ENCODE results near the gene TAPBPL. TPM values are rescaled to one million over a fixed set of nuclear protein-coding genes. Genes with fewer than 3 reads are reported as not detected.

Gene TAPBPL
- 10 to 100 TPM; 31.2 to 32.5 TPM for total RNA-seq

- Mint-ChIP-seq H3K27me3 (ENCODE audit: low read depth) (no peaks in the 10 kb centered on the region), H3K9me3 (ENCODE audit: insufficient read depth) (no peaks in the 10 kb centered on the region), H3K27ac (peak within 1 kb of the TSS; percentile 99), H3K36me3 (ENCODE audit: low read depth) (peaks cover 84% of the 10 kb centered on the region), H3K4me3 (peak within 1 kb of the TSS; percentile 99), H3K4me1 (ENCODE audit: low read depth) (peaks cover 78% of the 10 kb centered on the region)
- peak; percentile 88 for DNase-seq
- ChIA-PET CTCF (interaction anchor here (0.5 to 4.1 kb wide), 14 partner anchors 8 to 129 kb away, joined by 3 to 52 read pairs (median 4); partner anchors contain the start of gene MRPL51), POLR2A (interaction anchor here (0.7 to 5.3 kb wide), 11 partner anchors 10 to 116 kb away, joined by 3 to 103 read pairs (median 15); partner anchors contain the start of genes MRPL51 and VAMP1)
- ATAC-seq, result peak; percentile 85
Observed at GRCh38 chr12:6451348-6452244, at the start of gene TAPBPL. Gene TAPBPL (plus strand): TSS chr12:6452042. CDS start chr12:6452249, 207 bp downstream.

GRCh38 chr12:6404390-6404789, 47.5 kb upstream of the TAPBPL start:
- CTCF ChIA-PET, result interaction anchor here (1.3 kb wide), 1 partner anchor 61 kb away, joined by 3 read pairs; no protein-coding TSS in a partner anchor
- H3K27ac Mint-ChIP-seq, result no peak overlapping the region
- H3K36me3 Mint-ChIP-seq (ENCODE audit: low read depth), result no peaks in the 10 kb centered on the region
- POLR2A ChIA-PET, result interaction anchor here (0.6 kb wide), 1 partner anchor 65 kb away, joined by 3 read pairs; no protein-coding TSS in a partner anchor
- peaks cover 3% of the 10 kb centered on the region for H3K4me1 Mint-ChIP-seq (ENCODE audit: low read depth)
- DNase-seq (no peak), ATAC-seq (no peak)
- H3K9me3 Mint-ChIP-seq (ENCODE audit: insufficient read depth), result no peaks in the 10 kb centered on the region
- peaks cover 14% of the 10 kb centered on the region for H3K27me3 Mint-ChIP-seq (ENCODE audit: low read depth)
- H3K4me3 Mint-ChIP-seq, result no peak overlapping the region

DNA sequence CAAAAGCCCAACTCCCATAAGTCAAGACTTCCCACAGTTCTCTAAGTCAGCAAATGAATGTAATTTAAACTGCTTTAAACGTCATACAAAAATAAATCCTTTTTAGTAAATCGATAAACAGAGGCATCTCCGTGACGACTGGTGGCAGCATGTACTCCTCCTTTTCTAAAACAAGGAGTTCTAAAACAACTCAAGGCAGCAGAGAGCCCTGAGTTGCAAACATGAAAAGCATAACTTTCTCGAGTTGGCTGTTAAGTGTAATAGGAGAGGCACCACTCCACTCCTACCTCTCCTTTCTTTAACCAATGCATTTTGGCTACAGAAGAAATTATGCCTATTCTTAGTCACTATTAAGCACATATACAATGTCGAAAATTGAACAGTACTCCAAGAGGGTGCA, 45.9 kb upstream of the TAPBPL start:
- Mint-ChIP-seq H3K4me1 (ENCODE audit: low read depth) (peaks cover 3% of the 10 kb centered on the region), H3K27ac (no peak overlapping the region), H3K4me3 (no peak overlapping the region), H3K36me3 (ENCODE audit: low read depth) (no peaks in the 10 kb centered on the region), H3K9me3 (ENCODE audit: insufficient read depth) (no peaks in the 10 kb centered on the region), H3K27me3 (ENCODE audit: low read depth) (peaks cover 14% of the 10 kb centered on the region)
- CTCF ChIA-PET, result no interaction called here
- DNase-seq (no peak), ATAC-seq (no peak)
- POLR2A ChIA-PET, result no interaction called here

DNA sequence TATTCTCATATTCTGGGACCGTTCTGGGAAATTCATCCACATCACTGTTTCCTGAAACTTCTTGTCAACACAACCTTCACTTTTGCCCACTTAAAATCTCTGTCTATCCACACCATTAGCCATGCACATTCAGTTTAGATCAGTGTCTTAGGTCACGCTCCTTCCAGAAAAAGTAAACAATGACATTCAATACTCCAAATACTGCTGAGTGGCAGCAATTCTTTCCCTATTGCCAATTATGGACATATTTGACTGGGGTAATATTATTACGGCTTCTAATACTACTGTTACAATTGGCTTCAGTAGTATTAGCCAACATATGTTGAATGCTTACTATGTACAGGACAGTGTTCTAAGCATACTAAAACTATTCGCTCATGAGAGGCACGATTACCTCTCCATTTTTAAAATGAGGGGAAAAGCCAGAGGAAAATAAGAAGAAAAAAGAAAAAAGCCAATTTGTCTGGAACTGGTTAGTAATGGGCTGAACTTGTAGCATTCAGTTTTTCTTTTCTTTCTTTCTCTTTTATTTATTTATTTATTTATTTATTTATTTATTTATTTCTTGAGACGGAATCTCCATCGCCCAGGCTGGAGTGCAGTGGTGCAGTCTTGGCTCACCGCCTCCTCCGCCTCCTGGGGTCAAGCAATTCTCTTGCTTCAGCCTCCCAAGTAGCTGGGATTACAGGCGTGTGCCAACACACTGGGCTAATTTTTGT, 44.4 kb upstream of the TAPBPL start:
- DNase-seq, result no peak
- Mint-ChIP-seq H3K4me3 (no peak overlapping the region), H3K27me3 (ENCODE audit: low read depth) (peaks cover 15% of the 10 kb centered on the region), H3K9me3 (ENCODE audit: insufficient read depth) (no peaks in the 10 kb centered on the region), H3K4me1 (ENCODE audit: low read depth) (peaks cover 3% of the 10 kb centered on the region), H3K36me3 (ENCODE audit: low read depth) (no peaks in the 10 kb centered on the region), H3K27ac (no peak overlapping the region)
- CTCF ChIA-PET, result no interaction called here
- no peak for ATAC-seq
- POLR2A ChIA-PET, result no interaction called here

GRCh38 chr12:6416596-6416995, 35.2 kb upstream of the TAPBPL start:
- Mint-ChIP-seq H3K4me3 (no peak overlapping the region), H3K36me3 (ENCODE audit: low read depth) (no peaks in the 10 kb centered on the region), H3K4me1 (ENCODE audit: low read depth) (peaks cover 21% of the 10 kb centered on the region), H3K27me3 (ENCODE audit: low read depth) (peaks cover 2% of the 10 kb centered on the region), H3K9me3 (ENCODE audit: insufficient read depth) (no peaks in the 10 kb centered on the region), H3K27ac (no peak overlapping the region)
- ATAC-seq (no peak), DNase-seq (no peak)
- ChIA-PET POLR2A (no interaction called here), CTCF (interaction anchor here (1.0 to 2.6 kb wide), 3 partner anchors 49 to 121 kb away, joined by 3 to 15 read pairs (median 7); no protein-coding TSS in a partner anchor)

- Mint-ChIP-seq H3K9me3 (ENCODE audit: insufficient read depth) (no peaks in the 10 kb centered on the region), H3K27me3 (ENCODE audit: low read depth) (peaks cover 2% of the 10 kb centered on the region), H3K36me3 (ENCODE audit: low read depth) (no peaks in the 10 kb centered on the region), H3K27ac (no peak overlapping the region), H3K4me1 (ENCODE audit: low read depth) (peaks cover 29% of the 10 kb centered on the region), H3K4me3 (no peak overlapping the region)
- no peak for ATAC-seq
- no peak for DNase-seq
- CTCF ChIA-PET, result interaction anchor here (0.9 to 2.1 kb wide), 2 partner anchors 47 to 92 kb away, joined by 3 to 10 read pairs; no protein-coding TSS in a partner anchor
- POLR2A ChIA-PET, result interaction anchor here (1.5 kb wide), 1 partner anchor 34 kb away, joined by 5 read pairs; no protein-coding TSS in a partner anchor
Observed at GRCh38 chr12:6418796-6419195, 33.0 kb upstream of the TAPBPL start.

DNA sequence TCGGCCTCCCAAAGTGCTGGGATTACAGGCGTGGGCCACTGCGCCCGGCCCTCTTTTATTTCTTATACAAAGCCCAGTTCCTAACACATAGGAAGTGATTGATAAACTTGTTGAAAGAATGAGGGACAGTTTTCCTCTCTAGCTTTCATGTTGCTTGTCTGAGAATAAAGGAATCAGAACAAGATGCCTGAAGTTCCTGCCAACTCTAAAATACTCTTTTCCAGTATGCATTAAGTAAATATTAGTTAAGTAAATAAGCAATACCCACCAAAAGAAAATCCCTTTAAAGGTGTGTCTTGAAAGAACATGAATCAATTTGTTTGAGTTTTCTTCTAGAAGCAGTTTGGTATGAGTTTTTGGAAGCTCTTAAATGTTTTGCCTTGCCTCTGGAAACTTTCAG, 31.5 kb upstream of the TAPBPL start:
- POLR2A ChIA-PET, result no interaction called here
- Mint-ChIP-seq H3K27me3 (ENCODE audit: low read depth) (no peaks in the 10 kb centered on the region), H3K4me1 (ENCODE audit: low read depth) (peaks cover 34% of the 10 kb centered on the region), H3K27ac (no peak overlapping the region), H3K4me3 (no peak overlapping the region), H3K36me3 (ENCODE audit: low read depth) (no peaks in the 10 kb centered on the region), H3K9me3 (ENCODE audit: insufficient read depth) (no peaks in the 10 kb centered on the region)
- CTCF ChIA-PET, result interaction anchor here (1.2 to 2.1 kb wide), 3 partner anchors 45 to 97 kb away, joined by 4 to 10 read pairs (median 4); no protein-coding TSS in a partner anchor
- ATAC-seq, result no peak
- DNase-seq, result no peak

GRCh38 chr12:6423267-6424007, 28.4 kb upstream of the TAPBPL start:
- Mint-ChIP-seq H3K4me3 (no peak overlapping the region), H3K36me3 (ENCODE audit: low read depth) (no peaks in the 10 kb centered on the region), H3K27me3 (ENCODE audit: low read depth) (no peaks in the 10 kb centered on the region), H3K4me1 (ENCODE audit: low read depth) (peaks cover 49% of the 10 kb centered on the region), H3K9me3 (ENCODE audit: insufficient read depth) (no peaks in the 10 kb centered on the region), H3K27ac (peak overlapping the region; percentile 83)
- DNase-seq (peak; percentile 88), ATAC-seq (peak; percentile 75)
- POLR2A ChIA-PET, result interaction anchor here (0.7 to 6.1 kb wide), 12 partner anchors 24 to 115 kb away, joined by 3 to 49 read pairs (median 10); partner anchors contain the start of genes MRPL51, TAPBPL and VAMP1
- CTCF ChIA-PET, result interaction anchor here (0.6 to 7.8 kb wide), 30 partner anchors 9 to 410 kb away, joined by 3 to 288 read pairs (median 5); partner anchors contain the start of genes CD27, GAPDH, IFFO1 and MRPL51

- Mint-ChIP-seq H3K4me3 (no peak overlapping the region), H3K4me1 (ENCODE audit: low read depth) (peaks cover 48% of the 10 kb centered on the region), H3K36me3 (ENCODE audit: low read depth) (no peaks in the 10 kb centered on the region), H3K27ac (peak overlapping the region; percentile 83), H3K27me3 (ENCODE audit: low read depth) (no peaks in the 10 kb centered on the region), H3K9me3 (ENCODE audit: insufficient read depth) (no peaks in the 10 kb centered on the region)
- ChIA-PET CTCF (interaction anchor here (0.6 to 7.8 kb wide), 28 partner anchors 10 to 410 kb away, joined by 3 to 288 read pairs (median 5); partner anchors contain the start of genes CD27, GAPDH, IFFO1 and MRPL51), POLR2A (interaction anchor here (0.7 to 6.1 kb wide), 12 partner anchors 23 to 114 kb away, joined by 3 to 49 read pairs (median 10); partner anchors contain the start of genes GAPDH, MRPL51, TAPBPL and VAMP1)
- ATAC-seq, result no peak
- DNase-seq, result no peak
Observed at GRCh38 chr12:6424008-6424347, 27.9 kb upstream of the TAPBPL start.

DNA sequence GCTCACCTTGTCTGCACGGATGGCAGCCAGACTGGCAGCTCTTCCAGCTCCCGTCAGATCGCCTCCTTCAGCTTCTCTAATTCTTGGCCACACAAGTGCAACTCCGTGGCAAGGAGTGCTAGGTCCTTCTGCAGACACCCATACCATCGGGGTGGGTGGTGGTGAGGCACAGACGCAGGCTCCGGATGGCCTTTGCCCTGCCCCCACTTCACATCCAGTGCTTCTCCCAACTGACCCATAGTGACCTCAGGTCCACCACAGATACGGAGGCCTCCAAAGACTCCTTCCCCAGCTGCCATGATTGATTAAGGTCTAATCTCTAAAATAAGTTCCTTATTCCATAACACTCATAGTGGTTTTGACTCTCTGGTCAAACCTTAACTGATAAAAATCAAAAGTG, 27.0 kb upstream of the TAPBPL start:
- DNase-seq (no peak), ATAC-seq (no peak)
- no peaks in the 10 kb centered on the region for H3K27me3 Mint-ChIP-seq (ENCODE audit: low read depth)
- peaks cover 50% of the 10 kb centered on the region for H3K4me1 Mint-ChIP-seq (ENCODE audit: low read depth)
- H3K4me3 Mint-ChIP-seq, result no peak overlapping the region
- ChIA-PET POLR2A (interaction anchor here (0.8 to 6.1 kb wide), 12 partner anchors 22 to 131 kb away, joined by 3 to 49 read pairs (median 10); partner anchors contain the start of genes GAPDH, IFFO1, MRPL51 and TAPBPL), CTCF (interaction anchor here (1.3 to 7.8 kb wide), 15 partner anchors 10 to 138 kb away, joined by 3 to 288 read pairs (median 21); partner anchors contain the start of genes CD27, GAPDH, IFFO1 and MRPL51)
- no peaks in the 10 kb centered on the region for H3K36me3 Mint-ChIP-seq (ENCODE audit: low read depth)
- no peaks in the 10 kb centered on the region for H3K9me3 Mint-ChIP-seq (ENCODE audit: insufficient read depth)
- H3K27ac Mint-ChIP-seq, result no peak overlapping the region

Data from activated CD8-positive, alpha-beta T cell treated with anti-CD3 and anti-CD28 coated beads, Interleukin-2, amount 10 ng/mL, durations not matched to agents 7 days and 5 days (primary cell).